ENCODE results near the gene MLF2. TPM values are rescaled to one million over a fixed set of nuclear protein-coding genes. Genes with fewer than 3 reads are reported as not detected.
A peak's percentile ranks its signal among the peaks of the same experiment; 100 is the strongest.

Gene MLF2
- total RNA-seq, 2 donors from 2014 or later, result 219 to 393 TPM

DNA sequence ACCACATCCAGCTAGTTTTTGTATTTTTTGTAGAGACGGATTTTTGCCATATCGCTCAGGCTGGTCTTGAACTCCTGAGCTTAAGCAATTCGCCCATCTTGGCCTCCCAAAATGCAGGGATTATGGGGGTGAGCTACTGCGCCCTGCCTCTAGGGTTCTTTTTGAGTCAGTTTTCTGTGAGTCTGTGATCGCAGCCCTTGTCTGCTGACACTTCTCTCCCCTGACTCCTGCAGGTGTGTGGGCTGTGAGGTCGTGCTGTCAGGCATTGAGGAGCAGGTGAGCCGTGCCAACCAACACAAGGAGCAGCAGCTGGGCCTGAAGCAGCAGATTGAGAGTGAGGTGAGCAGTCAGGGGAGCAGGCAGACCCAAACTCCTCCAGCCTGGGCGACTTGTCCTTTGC lies 22.8 kb downstream of the MLF2 start:
- H3K4me1 Mint-ChIP-seq, result peaks cover 8% of the 10 kb centered on the region
- WGBS, 2 experiments (ENCODE audit: insufficient coverage in 1 of 2, insufficient read length in 1 of 2), result 92 to 100% methylated on average over 4 to 8 of the region's 8 CpGs

DNA sequence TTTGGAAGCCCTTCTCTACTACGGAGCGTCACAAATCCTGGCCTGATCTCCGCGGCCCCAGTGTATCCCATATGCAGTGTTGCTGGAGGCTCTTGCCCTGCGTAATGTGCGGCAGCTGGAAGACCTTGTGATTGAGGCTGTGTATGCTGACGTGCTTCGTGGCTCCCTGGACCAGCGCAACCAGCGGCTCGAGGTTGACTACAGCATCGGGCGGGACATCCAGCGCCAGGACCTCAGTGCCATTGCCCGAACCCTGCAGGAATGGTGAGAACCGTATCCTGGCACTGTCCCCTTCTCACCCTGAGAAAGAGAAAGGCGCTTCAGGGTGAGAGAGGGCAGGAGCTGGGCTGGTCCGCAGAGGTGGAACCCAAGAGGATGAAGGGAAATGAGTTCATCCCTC lies 23.8 kb downstream of the MLF2 start:
- Mint-ChIP-seq H3K27ac (no peak overlapping the region), H3K4me1 (peaks cover 13% of the 10 kb centered on the region), H3K27me3 (ENCODE audit: insufficient read depth) (no peaks in the 10 kb centered on the region), H3K36me3 (ENCODE audit: low read depth) (peaks cover 50% of the 10 kb centered on the region), H3K4me3 (no peak overlapping the region), H3K9me3 (no peaks in the 10 kb centered on the region)
- Histone ChIP-seq H3K36me3 (ENCODE audit: control insufficient read depth, insufficient read depth, low read length) (peaks cover 25% of the 10 kb centered on the region), H3K27ac (ENCODE audit: low read depth, low read length) (no peak overlapping the region), H3K9me3 (ENCODE audit: control insufficient read depth, low read length) (no peaks in the 10 kb centered on the region), H3K9ac (ENCODE audit: extremely low read depth, low read length, poor library complexity, severe bottlenecking) (no peak overlapping the region), H3K4me3 (ENCODE audit: low read length) (no peak overlapping the region), H3K27me3 (ENCODE audit: control insufficient read depth, insufficient read depth, low read length, poor library complexity, severe bottlenecking) (no peaks in the 10 kb centered on the region), H3K4me1 (ENCODE audit: control insufficient read depth, insufficient read depth, low read length) (peaks cover 6% of the 10 kb centered on the region)
- DNase-seq, result no peak
- TF ChIP-seq, protein P1, sequence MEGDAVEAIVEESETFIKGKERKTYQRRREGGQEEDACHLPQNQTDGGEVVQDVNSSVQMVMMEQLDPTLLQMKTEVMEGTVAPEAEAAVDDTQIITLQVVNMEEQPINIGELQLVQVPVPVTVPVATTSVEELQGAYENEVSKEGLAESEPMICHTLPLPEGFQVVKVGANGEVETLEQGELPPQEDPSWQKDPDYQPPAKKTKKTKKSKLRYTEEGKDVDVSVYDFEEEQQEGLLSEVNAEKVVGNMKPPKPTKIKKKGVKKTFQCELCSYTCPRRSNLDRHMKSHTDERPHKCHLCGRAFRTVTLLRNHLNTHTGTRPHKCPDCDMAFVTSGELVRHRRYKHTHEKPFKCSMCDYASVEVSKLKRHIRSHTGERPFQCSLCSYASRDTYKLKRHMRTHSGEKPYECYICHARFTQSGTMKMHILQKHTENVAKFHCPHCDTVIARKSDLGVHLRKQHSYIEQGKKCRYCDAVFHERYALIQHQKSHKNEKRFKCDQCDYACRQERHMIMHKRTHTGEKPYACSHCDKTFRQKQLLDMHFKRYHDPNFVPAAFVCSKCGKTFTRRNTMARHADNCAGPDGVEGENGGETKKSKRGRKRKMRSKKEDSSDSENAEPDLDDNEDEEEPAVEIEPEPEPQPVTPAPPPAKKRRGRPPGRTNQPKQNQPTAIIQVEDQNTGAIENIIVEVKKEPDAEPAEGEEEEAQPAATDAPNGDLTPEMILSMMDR (conservative IDR thresholded peaks at IDR 0.05), result no peak
- WGBS, 2 experiments (ENCODE audit: insufficient coverage in 1 of 2, insufficient read length in 1 of 2), result 92 to 96% methylated on average over 15 to 18 of the region's 18 CpGs

More for the DNA sequence above, 22.8 kb downstream of the MLF2 start:
- no peaks in the 10 kb centered on the region for H3K27me3 Mint-ChIP-seq (ENCODE audit: insufficient read depth)
- no peak for DNase-seq
- no peak overlapping the region for H3K9ac ChIP-seq (ENCODE audit: extremely low read depth, low read length, poor library complexity, severe bottlenecking)
- TF ChIP-seq, protein P1 (conservative IDR thresholded peaks at IDR 0.05), result peak; percentile 40
- H3K9me3 Mint-ChIP-seq, result no peaks in the 10 kb centered on the region
- H3K27ac Mint-ChIP-seq, result no peak overlapping the region
- H3K4me3 ChIP-seq (ENCODE audit: low read length), result no peak overlapping the region
- peaks cover 25% of the 10 kb centered on the region for H3K36me3 ChIP-seq (ENCODE audit: control insufficient read depth, insufficient read depth, low read length)
- H3K4me3 Mint-ChIP-seq, result no peak overlapping the region
- no peaks in the 10 kb centered on the region for H3K4me1 ChIP-seq (ENCODE audit: control insufficient read depth, insufficient read depth, low read length)
- peaks cover 50% of the 10 kb centered on the region for H3K36me3 Mint-ChIP-seq (ENCODE audit: low read depth)
- no peaks in the 10 kb centered on the region for H3K27me3 ChIP-seq (ENCODE audit: control insufficient read depth, insufficient read depth, low read length, poor library complexity, severe bottlenecking)
- no peak overlapping the region for H3K27ac ChIP-seq (ENCODE audit: low read depth, low read length)
- no peaks in the 10 kb centered on the region for H3K9me3 ChIP-seq (ENCODE audit: control insufficient read depth, low read length)

DNA sequence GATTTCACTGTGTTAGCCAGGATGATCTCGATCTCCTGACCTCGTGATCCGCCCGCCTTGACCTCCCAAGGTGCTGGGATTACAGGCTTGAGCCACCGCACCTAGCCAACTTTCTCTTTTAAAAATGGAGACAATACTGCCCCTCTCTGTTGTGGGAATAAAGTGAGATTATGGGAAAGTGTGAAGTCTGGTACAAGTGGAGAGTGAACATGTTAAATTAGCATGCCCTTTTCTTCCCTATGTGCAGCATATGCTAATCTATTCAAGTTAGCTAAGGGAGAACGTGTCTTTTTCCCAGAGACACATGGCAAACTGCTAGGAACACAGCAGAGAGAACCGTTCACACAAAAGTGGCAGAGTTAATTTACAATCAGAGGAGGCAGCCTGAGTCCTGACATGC lies 27.6 kb downstream of the MLF2 start:
- H3K9ac ChIP-seq (ENCODE audit: extremely low read depth, low read length, poor library complexity, severe bottlenecking), result no peak overlapping the region

More for the DNA sequence above, 27.6 kb downstream of the MLF2 start:
- no peak overlapping the region for H3K27ac ChIP-seq (ENCODE audit: low read depth, low read length)
- H3K9me3 ChIP-seq (ENCODE audit: control insufficient read depth, low read length), result no peaks in the 10 kb centered on the region
- H3K4me1 Mint-ChIP-seq, result peaks cover 19% of the 10 kb centered on the region
- peaks cover 15% of the 10 kb centered on the region for H3K36me3 ChIP-seq (ENCODE audit: control insufficient read depth, insufficient read depth, low read length)
- no peaks in the 10 kb centered on the region for H3K9me3 Mint-ChIP-seq
- peak overlapping the region; percentile 62 for H3K4me3 Mint-ChIP-seq
- H3K27me3 ChIP-seq (ENCODE audit: control insufficient read depth, insufficient read depth, low read length, poor library complexity, severe bottlenecking), result no peaks in the 10 kb centered on the region
- H3K27ac Mint-ChIP-seq, result no peak overlapping the region
- peak overlapping the region; percentile 90 for H3K4me3 ChIP-seq (ENCODE audit: low read length)
- H3K27me3 Mint-ChIP-seq (ENCODE audit: insufficient read depth), result no peaks in the 10 kb centered on the region
- peaks cover 6% of the 10 kb centered on the region for H3K4me1 ChIP-seq (ENCODE audit: control insufficient read depth, insufficient read depth, low read length)
- TF ChIP-seq, protein P1 (conservative IDR thresholded peaks at IDR 0.05), result no peak
- DNase-seq, result no peak
- H3K36me3 Mint-ChIP-seq (ENCODE audit: low read depth), result peaks cover 30% of the 10 kb centered on the region
- 87 to 92% methylated on average over 2 to 7 of the region's 7 CpGs for WGBS, 2 experiments (ENCODE audit: insufficient coverage in 1 of 2, insufficient read length in 1 of 2)
